Activated B cell treated with CpG ODN at 0.5 μM for 24 hours (primary cell): ENCODE results near the gene EPHA5. TPM values are rescaled to one million over a fixed set of nuclear protein-coding genes. Genes with fewer than 3 reads are reported as not detected.
"Not testable (repeated sequence)": the region's sequence is repeated elsewhere in the genome, so short reads cannot be mapped to it uniquely, and the experiment has no call there.

Source experiments
- ATAC-seq: fragments of 200-7000 bp; cut with Tn5 transposase; one replicate; pipeline ENCODE4 v1.10.0; 2021; ENCODE audit warnings: low read depth, mild to moderate bottlenecking, moderate library complexity
- CTCF ChIA-PET: fragments of 350-600 bp; sonication (Branson Sonifier 250); formaldehyde crosslinking; loops from one replicate; lab custom pipeline; 2021; ENCODE audit warnings: antibody characterized with exemption; lab: Charles Lee
- POLR2A ChIA-PET: fragments of 350-600 bp; sonication (Branson Sonifier 250); formaldehyde crosslinking; loops from one replicate; lab custom pipeline; 2021; ENCODE audit warnings: antibody characterized with exemption; lab: Charles Lee
- DNase-seq: peaks from one replicate; pipeline ENCODE4 v3.0.0; 2022
- H3K27ac Mint-ChIP-seq: one replicate; pipeline ENCODE4 v1.8.0; 2020; ENCODE audit warnings: mixed read lengths
- H3K27me3 Mint-ChIP-seq: one replicate; pipeline ENCODE4 v1.8.0; 2021; ENCODE audit warnings: mixed read lengths
- H3K36me3 Mint-ChIP-seq: one replicate; pipeline ENCODE4 v1.8.0; 2021; ENCODE audit warnings: low read depth, mixed read lengths
- H3K4me1 Mint-ChIP-seq: one replicate; pipeline ENCODE4 v1.8.0; 2021; ENCODE audit warnings: mixed read lengths
- H3K4me3 Mint-ChIP-seq: one replicate; pipeline ENCODE4 v1.8.0; 2020; ENCODE audit warnings: mild to moderate bottlenecking, mixed read lengths
- H3K9me3 Mint-ChIP-seq: one replicate; pipeline ENCODE4 v1.8.0; 2020; ENCODE audit warnings: mixed read lengths
- CTCF ChIP-seq: fragments of 200-600 bp; IDR thresholded peaks from one replicate; pipeline ENCODE4 v1.8.0; 2022; ENCODE audit warnings: antibody characterized with exemption, mild to moderate bottlenecking
- intact Hi-C: fragments of 100-400 bp; cut with micrococcal nuclease; formaldehyde crosslinking; loops from one replicate; pipeline ENCODE4 v1.15.1; 2024
- total RNA-seq: library from RNA; stranded (reverse); gene quantifications from 2 replicates; pipeline ENCODE4 v1.2.3, GENCODE V29; 2022

EPHA5 gene
- total RNA-seq, 1 donor from 2014 or later = not detected

- intact Hi-C loops = no loop called here
- no peak for DNase-seq
- Mint-ChIP-seq H3K27ac (no peak overlapping the region), H3K9me3 (no peaks in the 10 kb centered on the region), H3K4me3 (no peak overlapping the region), H3K4me1 (no peaks in the 10 kb centered on the region), H3K27me3 (no peaks in the 10 kb centered on the region), H3K36me3 (no peaks in the 10 kb centered on the region)
- ATAC-seq = no peak
- ChIA-PET POLR2A (no interaction called here), CTCF (no interaction called here)
- TF ChIP-seq CTCF = no peak
These were observed 359.2 kb downstream of the EPHA5 start for GRCh38 chr4:65311120-65311519.

- no peak overlapping the region for H3K4me3 Mint-ChIP-seq
- DNase-seq (no peak), ATAC-seq (no peak)
- CTCF ChIA-PET = no interaction called here
- H3K4me1 Mint-ChIP-seq = no peaks in the 10 kb centered on the region
- H3K36me3 Mint-ChIP-seq = no peaks in the 10 kb centered on the region
- no peaks in the 10 kb centered on the region for H3K9me3 Mint-ChIP-seq
- intact Hi-C loops = no loop called here
- no peak overlapping the region for H3K27ac Mint-ChIP-seq
- H3K27me3 Mint-ChIP-seq = no peaks in the 10 kb centered on the region
- POLR2A ChIA-PET = no interaction called here
- TF ChIP-seq CTCF = no peak
These were observed 359.7 kb downstream of the EPHA5 start for GRCh38 chr4:65310586-65310985.

- POLR2A ChIA-PET, H3K27ac Mint-ChIP-seq, H3K36me3 Mint-ChIP-seq, H3K4me3 Mint-ChIP-seq, DNase-seq, H3K27me3 Mint-ChIP-seq, H3K9me3 Mint-ChIP-seq, CTCF ChIA-PET, H3K4me1 Mint-ChIP-seq, intact Hi-C loops, ATAC-seq: not testable (repeated sequence)
These were observed 361.7 kb downstream of the EPHA5 start for GRCh38 chr4:65308626-65309025.

GRCh38 chr4:65302145-65302544 is 368.1 kb downstream of the EPHA5 start:
- ATAC-seq (no peak), DNase-seq (no peak)
- no peak for TF ChIP-seq CTCF
- no peaks in the 10 kb centered on the region for H3K4me1 Mint-ChIP-seq
- CTCF ChIA-PET = no interaction called here
- H3K36me3 Mint-ChIP-seq = no peaks in the 10 kb centered on the region
- POLR2A ChIA-PET = no interaction called here
- peaks cover 4% of the 10 kb centered on the region for H3K9me3 Mint-ChIP-seq
- no peak overlapping the region for H3K27ac Mint-ChIP-seq
- no peaks in the 10 kb centered on the region for H3K27me3 Mint-ChIP-seq
- intact Hi-C loops = no loop called here
- H3K4me3 Mint-ChIP-seq = no peak overlapping the region

GRCh38 chr4:65296246-65296645 is 374.0 kb downstream of the EPHA5 start:
- no peak for TF ChIP-seq CTCF
- ATAC-seq (no peak), DNase-seq (no peak)
- ChIA-PET POLR2A (no interaction called here), CTCF (no interaction called here)
- Mint-ChIP-seq H3K4me3 (no peak overlapping the region), H3K36me3 (no peaks in the 10 kb centered on the region), H3K27me3 (no peaks in the 10 kb centered on the region), H3K27ac (no peak overlapping the region), H3K9me3 (peaks cover 8% of the 10 kb centered on the region), H3K4me1 (no peaks in the 10 kb centered on the region)
- intact Hi-C loops = no loop called here

- Mint-ChIP-seq H3K9me3 (peaks cover 5% of the 10 kb centered on the region), H3K36me3 (no peaks in the 10 kb centered on the region), H3K27ac (no peak overlapping the region), H3K27me3 (no peaks in the 10 kb centered on the region), H3K4me3 (no peak overlapping the region), H3K4me1 (no peaks in the 10 kb centered on the region)
- CTCF ChIA-PET = no interaction called here
- intact Hi-C loops = no loop called here
- TF ChIP-seq CTCF = no peak
- POLR2A ChIA-PET = no interaction called here
- DNase-seq (no peak), ATAC-seq (no peak)
These were observed 383.2 kb downstream of the EPHA5 start for GRCh38 chr4:65287071-65287470.
